Measurements from ENCODE around the gene TRNAU1AP. TPM values are rescaled to one million over a fixed set of nuclear protein-coding genes. Genes with fewer than 3 reads are reported as not detected.
"Not testable (repeated sequence)": the region's sequence is repeated elsewhere in the genome, so short reads cannot be mapped to it uniquely, and the experiment has no call there.

Gene TRNAU1AP
- polyA plus RNA-seq, 3 donors, result 21.7 to 28.8 (median 26.6) TPM

GRCh38 chr1:28518000-28518744 lies 34.7 kb upstream of the TRNAU1AP start:
- peak; percentile 68 to 89 (median 81) for DNase-seq (ENCODE audit: extremely low read depth in 1 of 11, low read depth in 9 of 11, low spot score in 4 of 11)

DNA sequence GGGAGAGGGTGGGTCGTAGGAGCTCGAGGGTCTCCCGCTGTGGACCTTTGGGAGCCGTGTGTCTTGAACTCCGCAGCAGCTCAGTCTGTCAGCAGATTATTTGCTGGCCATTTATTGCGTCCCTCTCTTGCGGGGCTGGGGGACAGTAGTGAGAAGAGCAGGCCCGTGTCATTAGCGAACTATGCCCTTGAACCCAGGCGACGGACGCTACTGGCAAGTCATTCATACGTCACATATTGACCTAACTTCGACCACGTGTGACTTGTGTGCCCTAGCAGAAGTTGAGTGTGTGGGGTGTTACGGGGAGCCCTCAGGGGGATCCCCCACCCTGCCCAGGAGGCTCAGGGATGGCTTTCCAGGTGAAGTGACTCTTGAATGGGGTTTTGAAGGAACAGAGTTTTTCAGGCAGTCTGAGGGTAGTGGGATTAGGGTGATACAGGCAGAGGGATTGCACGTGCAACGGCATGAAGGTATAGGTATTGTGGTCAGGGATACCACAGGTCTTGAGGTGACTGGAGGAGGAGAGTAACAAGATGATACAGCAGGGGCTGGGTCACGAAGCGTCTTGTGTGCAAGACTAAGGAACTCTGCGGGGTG lies 34.0 kb upstream of the TRNAU1AP start:
- peak in 1 of 11 donors; percentile 15 for DNase-seq (ENCODE audit: extremely low read depth in 1 of 11, low read depth in 9 of 11, low spot score in 4 of 11)

DNA sequence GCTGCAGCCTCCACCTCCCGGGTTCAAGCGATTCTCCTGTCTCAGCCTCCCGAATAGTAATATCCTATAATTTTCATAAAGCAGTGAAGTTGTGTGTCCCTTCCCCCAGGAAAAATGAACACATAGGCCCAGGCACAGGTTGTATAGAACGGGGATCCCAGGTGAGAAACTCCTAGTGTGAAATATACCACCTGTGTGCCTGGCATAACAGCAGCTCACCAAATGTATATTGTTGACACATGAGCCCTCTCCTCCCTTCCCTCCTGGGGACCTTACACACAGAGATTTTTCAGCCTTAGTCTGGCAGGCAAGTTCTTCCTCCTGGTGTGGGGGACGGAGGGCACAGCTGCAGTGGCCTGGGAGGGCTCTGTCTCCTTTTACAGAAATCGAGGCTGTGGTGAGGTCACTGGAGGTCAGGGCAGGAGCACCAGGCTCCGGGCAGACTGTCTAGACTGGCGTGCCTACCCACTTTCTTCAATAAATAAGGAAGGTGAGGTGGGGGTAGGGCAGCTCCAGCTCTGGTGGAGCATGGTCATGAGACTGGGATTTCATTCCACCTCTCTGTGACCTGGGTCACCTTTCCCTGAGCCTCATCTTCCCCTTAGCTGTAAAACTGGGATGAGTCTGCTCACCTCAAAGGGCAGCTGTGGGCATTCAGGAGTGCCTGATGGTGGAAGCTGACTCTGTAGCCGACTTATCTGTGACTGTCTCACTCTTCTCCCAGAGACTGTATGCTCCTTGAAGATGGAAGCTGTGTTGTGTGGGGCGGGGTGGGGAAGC lies 32.7 kb upstream of the TRNAU1AP start:
- DNase-seq (ENCODE audit: extremely low read depth in 1 of 11, low read depth in 9 of 11, low spot score in 4 of 11), result no peak

DNA sequence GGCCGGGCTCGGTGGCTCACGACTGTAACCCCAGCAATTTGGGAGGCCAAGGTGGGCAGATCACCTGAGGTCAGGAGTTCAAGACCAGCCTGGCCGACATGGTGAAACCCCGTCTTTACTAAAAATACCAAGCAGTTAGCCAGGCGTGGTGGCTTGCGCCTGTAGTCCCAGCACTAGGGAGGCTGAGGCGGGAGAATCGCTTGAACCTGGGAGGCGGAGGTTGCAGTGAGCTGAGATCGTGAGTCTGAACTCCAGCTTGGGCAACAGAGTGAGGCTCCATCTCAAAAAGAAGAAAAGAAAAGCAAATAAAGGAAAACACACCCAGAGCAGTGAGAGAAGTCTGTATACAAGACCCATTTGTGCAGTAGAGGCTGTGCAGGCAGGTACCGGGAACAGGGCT lies 32.1 kb upstream of the TRNAU1AP start:
- not testable (repeated sequence) for DNase-seq (ENCODE audit: extremely low read depth in 1 of 11, low read depth in 9 of 11, low spot score in 4 of 11)

- DNase-seq (ENCODE audit: extremely low read depth in 1 of 11, low read depth in 9 of 11, low spot score in 4 of 11), result no peak
Measured at GRCh38 chr1:28521502-28522164, 31.3 kb upstream of the TRNAU1AP start.

DNA sequence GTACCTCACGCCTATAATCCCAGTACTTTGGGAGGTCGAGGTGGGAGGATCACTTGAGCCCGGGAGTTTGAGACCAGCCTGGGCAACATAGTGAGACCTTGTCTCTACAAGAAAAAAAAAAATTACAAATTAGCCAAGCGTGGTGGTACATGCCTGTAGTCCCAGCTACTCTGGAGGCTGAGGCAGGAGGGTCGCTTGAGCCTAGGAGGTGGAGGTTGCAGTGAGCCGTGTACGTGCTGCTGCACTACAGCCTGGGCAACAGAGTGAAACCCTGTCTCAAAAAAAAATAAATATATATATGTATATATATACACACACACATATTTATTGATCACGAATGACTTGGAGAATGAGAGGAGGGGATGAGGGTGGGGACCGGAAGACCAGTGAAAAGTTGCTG lies 30.3 kb upstream of the TRNAU1AP start:
- DNase-seq (ENCODE audit: extremely low read depth in 1 of 11, low read depth in 9 of 11, low spot score in 4 of 11), result not testable (repeated sequence)

DNA sequence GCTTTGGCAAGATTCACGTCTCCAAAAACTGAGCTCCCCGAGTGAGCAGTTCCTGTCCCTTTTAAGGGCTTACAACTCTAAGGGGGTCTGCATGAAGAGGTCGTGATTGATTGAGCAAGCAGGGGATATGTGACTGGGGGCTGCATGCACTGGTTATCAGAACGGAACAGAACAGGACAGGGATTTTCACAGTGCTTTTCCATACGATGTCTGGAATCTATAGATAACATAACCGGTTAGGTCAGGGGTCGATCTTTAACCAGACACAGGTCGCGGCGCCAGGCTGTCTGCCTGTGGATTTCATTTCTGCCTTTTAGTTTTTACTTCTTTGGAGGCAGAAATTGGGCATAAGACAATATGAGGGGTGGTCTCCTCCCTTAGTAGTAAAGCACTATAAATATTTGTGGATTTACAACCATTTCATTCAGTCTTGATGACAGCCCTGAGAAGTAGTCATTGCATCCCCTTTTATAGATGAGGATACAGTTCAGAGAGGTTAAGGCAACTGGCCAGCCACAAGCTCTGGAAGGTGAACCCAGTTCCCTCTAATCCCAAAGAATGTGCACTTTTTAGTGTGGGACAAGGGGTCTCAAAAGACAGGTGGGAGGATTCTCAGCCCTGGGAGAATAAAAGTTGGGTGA lies 27.8 kb upstream of the TRNAU1AP start:
- not testable (repeated sequence) for DNase-seq (ENCODE audit: extremely low read depth in 1 of 11, low read depth in 9 of 11, low spot score in 4 of 11)

DNA sequence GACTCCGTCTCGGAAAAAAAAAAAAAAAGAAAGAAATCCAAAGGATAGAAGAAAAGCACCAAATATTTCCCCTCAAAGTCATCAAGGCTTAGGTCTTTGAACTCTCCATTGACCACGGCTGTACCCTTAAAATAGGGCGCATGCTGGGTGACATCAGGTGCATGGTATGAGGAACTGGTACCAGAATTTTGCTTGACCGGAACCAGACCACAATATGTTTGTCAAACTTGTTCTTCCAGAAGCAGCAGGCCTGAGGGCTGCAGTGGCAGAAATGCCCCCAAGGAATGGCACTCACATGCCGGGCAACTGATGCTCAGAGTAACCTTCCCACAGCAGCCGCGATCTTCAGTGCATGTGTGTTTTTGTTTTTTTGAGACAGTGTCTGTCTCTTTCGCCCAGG lies 26.0 kb upstream of the TRNAU1AP start:
- DNase-seq (ENCODE audit: extremely low read depth in 1 of 11, low read depth in 9 of 11, low spot score in 4 of 11), result no peak

GRCh38 chr1:28530456-28530855 lies 22.4 kb upstream of the TRNAU1AP start:
- DNase-seq (ENCODE audit: extremely low read depth in 1 of 11, low read depth in 9 of 11, low spot score in 4 of 11), result no peak

DNA sequence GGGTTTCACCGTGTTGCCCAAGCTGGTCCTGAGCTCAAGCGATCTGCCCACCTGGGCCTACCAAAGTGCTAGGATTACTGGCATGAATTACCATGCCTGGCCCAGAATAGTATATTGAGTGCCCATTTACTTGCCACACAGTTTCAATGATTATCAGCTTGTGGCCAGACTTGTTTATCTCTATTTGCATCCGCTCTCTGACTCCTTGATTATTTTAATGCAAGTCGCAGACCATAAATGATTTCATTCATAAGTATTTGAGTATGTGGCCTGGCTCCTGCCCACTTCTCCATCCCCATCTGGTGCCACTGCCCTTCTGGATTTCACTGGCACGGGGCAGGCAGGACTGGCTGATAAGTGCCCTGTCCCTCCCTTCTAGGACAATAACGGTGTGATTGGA lies 18.2 kb upstream of the TRNAU1AP start:
- DNase-seq (ENCODE audit: extremely low read depth in 1 of 11, low read depth in 9 of 11, low spot score in 4 of 11), result no peak

DNA sequence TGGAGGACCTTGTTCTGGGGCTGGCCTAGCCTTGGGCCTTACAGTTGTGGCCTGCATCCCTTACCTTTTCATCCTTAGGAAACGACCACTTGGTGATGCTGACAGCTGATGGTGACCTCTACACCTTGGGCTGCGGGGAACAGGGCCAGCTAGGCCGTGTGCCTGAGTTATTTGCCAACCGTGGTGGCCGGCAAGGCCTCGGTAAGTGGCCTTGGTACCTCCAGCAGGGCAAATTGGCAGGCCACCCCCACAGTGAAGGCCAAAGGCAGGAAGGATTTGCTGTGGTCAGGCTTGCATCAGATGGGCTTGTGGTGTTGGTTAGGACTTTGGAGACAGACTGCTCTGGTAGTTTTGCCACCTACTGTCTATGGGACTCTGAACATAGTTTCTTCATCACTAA lies 17.7 kb upstream of the TRNAU1AP start:
- no peak for DNase-seq (ENCODE audit: extremely low read depth in 1 of 11, low read depth in 9 of 11, low spot score in 4 of 11)

GRCh38 chr1:28537457-28538199 lies 15.3 kb upstream of the TRNAU1AP start:
- no peak for DNase-seq (ENCODE audit: extremely low read depth in 1 of 11, low read depth in 9 of 11, low spot score in 4 of 11)

DNA sequence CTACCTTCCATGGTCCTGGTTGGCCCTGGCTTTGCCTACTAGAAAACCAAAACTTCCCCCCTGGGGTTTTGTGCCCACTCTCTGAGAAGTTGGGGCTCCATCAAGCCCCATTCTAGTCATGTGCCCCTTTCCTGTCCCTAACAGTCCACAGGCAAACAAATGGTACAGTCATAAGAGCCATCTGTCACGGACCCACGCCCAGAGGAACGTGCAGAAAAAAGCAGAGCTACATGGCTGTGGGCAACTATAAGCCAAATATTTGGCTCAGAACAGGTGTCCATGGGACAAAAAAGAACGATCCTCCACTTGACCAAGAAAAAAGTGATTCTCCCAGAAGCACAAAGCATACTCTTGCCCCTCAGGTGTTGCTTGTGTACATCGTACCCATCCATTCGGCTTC lies 14.6 kb upstream of the TRNAU1AP start:
- DNase-seq (ENCODE audit: extremely low read depth in 1 of 11, low read depth in 9 of 11, low spot score in 4 of 11), result no peak

DNA sequence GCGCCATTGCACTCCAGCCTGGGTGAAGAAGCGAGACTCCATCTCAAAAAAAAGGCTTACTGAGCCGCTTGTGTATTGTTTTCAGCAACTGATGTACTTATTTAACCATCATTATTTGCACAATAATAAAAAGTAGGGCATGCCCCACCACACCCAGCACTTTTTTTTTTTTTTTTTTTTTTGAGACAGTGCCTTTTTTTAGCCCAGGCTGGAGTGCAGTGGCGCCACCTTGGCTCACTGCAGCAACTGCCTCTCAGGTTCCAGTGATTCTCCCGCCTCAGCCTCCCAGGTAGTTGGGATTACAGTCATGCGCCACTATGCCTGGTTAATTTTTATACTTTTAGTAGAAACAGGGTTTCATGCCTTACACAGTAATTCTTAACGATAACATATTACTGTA lies 12.2 kb upstream of the TRNAU1AP start:
- no peak for DNase-seq (ENCODE audit: extremely low read depth in 1 of 11, low read depth in 9 of 11, low spot score in 4 of 11)

DNA sequence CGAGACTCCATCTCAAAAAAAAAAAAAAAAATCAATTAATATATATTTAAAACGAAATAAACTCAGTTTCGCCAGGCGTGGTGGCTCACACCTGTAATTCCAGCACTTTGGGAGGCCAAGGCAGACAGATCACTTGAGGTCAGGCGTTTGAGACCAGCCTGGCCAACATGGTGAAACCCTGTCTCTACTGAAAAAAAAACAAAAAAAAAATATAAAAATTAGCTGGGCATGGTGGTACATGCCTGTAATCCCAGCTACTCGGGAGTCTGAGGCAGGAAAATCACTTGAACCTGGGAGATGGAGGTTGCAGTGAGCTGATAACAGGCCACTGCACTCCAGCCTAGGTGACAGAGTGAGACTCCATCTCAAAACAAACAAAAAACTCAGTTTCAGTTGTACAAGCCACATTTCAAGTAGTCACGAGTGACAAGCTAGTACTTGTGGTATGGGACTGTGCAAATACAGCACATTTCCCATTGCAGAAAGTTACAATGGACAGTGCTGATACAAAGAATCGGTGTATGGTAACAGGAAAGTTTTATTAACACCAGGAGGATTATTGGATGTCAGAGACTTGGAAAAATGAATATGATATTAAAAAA lies 11.4 kb upstream of the TRNAU1AP start:
- DNase-seq (ENCODE audit: extremely low read depth in 1 of 11, low read depth in 9 of 11, low spot score in 4 of 11), result not testable (repeated sequence)

DNA sequence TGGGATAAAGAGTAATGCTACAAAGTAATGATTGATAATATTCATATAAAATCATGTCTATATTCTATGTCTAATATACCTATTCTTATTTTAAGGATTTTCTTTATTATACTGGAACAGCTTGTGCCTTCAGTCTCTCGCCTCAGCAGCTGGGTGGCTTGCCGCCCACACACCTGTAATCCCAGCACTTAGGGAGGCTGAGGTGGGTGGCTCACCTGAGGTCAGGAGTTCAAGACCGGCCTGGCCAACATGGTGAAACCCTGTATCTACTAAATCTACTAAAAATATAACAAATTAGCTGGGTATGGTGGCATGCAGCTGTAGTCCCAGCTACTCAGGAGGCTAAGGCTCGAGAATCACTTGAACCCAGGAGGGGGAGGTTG lies 7.6 kb upstream of the TRNAU1AP start:
- DNase-seq (ENCODE audit: extremely low read depth in 1 of 11, low read depth in 9 of 11, low spot score in 4 of 11), result no peak

GRCh38 chr1:28548318-28548717 lies 4.6 kb upstream of the TRNAU1AP start:
- no peak for DNase-seq (ENCODE audit: extremely low read depth in 1 of 11, low read depth in 9 of 11, low spot score in 4 of 11)

DNA sequence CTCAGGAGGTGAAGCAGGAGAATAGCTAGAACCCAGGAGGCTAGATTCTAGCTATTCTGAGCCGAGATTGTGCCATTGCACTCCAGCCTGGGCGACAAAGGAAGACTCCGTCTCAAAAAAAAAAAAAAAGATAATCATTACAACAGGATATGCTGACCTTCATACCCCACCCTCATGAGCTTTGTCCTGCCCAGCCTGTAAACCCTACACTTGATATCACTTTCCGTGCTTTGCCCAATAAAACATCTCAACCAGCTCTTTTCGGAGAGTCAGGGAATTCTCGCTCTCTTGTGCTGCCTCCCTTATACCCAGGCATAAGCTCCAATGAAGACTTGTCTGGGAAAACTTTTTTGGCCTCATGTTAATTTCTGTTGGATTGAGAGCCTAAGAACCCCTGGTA lies 1.5 kb upstream of the TRNAU1AP start:
- no peak for DNase-seq (ENCODE audit: extremely low read depth in 1 of 11, low read depth in 9 of 11, low spot score in 4 of 11)

All from renal cortex interstitium (tissue), 11 donors.